GM19372 (cell line): ENCODE measurements around the gene ELF4.
A peak's percentile ranks its signal among the peaks of the same experiment; 100 is the strongest.

Experiments used
- ATAC-seq: cut with Tn5 transposase; IDR thresholded peaks from one replicate; pipeline ENCODE4 v1.9.1; 2021; ENCODE audit warnings: mild to moderate bottlenecking, low read depth, moderate library complexity; ENCODE audit not compliant: unreplicated experiment

The ELF4 gene

DNA sequence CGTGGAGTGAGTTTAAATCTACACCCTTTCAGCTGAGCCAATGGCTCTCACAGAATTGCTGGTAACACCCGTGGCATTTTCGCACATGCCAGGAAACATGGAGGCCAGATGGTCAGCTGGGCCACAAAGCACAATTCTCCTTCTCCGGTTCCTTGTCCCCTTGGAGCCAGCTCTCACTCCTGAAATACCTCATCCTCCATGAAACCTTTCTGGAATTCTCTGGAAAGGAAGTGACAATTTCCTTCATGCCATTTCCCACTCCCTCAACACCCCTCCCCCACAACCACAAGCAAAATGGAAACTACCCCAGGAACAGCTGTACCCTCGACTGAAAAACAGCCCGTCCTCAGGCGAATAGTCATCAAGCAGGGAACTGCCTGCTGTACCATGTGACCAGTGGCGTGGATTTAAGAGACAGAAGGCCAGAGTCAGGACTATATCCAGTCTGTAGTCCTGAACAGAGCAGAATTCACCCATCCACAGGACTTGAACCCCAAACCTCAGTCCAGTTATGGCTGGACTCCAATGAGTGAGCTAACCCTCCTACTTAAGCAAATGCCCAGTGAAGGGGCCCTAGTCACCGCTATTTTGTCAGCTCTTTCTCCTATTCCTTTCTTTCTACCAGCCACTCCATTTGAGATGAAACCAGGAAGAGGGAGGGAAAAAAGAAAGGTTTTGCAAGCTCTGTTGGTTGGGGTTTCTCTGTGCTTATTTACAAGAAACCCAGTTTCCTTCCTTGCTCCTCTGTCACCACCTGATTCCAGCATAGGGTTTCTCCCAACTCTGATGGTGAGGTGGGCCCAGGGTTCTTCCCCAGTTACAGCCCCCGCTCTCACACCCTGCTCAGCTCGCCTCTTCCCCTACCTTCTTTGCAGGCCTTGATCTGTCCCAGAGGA is 24.5 kb downstream of the ELF4 start:
- no peak for ATAC-seq

GRCh38 chrX:130084631-130085237 is 25.6 kb downstream of the ELF4 start:
- ATAC-seq, result peak; percentile 38

GRCh38 chrX:130083656-130084382 is 26.5 kb downstream of the ELF4 start:
- ATAC-seq, result peak; percentile 36

- no peak for ATAC-seq
Observed at GRCh38 chrX:130083107-130083490, 27.2 kb downstream of the ELF4 start.

DNA sequence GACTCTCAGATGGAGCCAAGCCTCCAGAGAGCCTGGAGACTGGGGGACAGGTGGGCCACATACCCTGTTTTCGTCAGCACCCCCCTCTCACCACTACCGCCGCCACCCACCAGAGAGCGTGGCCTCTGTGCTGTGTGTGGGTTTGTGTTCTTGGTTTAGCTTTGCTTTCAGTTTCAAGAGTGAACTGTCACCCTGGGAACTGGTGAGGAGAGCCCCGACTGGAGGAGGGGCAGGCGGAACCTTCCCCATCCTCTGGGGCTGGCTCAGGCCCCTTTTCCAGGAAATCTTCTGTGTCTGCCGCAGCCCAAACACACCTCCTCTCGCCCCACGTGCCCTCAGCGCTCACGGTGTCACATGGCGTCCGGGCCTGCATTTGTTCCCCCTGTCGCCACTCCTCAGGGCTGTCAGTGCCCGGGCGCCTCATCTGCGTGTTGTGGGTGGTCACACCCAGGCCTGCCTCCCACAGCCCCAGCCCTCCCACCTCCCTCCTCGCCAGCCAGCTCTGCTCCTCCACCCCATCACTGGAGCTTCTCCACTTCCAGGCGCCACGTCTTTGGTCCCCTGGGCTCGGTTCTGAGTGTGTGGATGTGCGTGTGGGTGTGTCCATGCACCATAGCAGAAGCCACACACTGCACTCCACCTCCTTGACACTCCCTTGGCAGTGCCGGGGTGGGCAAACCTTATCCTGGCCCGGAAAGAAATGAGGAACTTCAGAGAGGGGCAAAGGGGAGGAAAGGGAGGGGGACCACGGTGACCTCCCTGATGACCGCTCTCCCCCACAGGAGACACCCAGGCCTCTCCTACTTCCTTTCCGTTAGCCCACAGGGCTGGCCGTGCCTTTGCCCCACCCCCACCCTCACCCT is 27.8 kb downstream of the ELF4 start:
- peak; percentile 45 for ATAC-seq

DNA sequence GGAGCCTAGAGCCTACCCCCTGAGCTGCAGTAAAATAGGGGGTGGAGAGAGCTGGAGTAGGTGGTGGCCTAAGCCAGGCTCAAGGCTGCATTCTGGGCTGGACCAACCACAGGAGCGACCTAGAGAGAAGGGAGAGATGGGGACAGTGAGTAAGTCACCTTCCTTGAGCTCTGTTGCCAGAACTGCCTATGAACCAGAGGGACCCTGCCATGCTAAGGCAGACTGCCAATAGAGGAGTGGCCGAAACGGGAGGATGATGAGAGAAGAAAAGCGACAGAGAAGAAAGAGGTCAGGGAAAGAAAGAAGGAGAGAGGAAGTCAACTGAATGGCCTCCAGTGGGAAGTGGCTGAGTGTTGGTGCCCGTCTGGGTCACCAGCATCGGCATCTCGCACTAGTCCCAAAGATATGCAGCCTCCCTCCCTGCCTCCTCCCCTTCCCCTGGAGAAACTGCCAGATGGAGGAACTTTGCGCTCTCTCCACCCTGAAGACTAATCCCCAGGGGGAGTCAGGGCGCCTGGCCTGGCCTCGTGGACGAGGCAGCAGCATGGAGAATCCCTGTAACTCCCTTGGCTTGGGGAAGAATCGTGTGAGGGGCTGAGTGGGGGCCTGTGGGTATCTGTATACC is 28.8 kb downstream of the ELF4 start:
- ATAC-seq, result no peak

DNA sequence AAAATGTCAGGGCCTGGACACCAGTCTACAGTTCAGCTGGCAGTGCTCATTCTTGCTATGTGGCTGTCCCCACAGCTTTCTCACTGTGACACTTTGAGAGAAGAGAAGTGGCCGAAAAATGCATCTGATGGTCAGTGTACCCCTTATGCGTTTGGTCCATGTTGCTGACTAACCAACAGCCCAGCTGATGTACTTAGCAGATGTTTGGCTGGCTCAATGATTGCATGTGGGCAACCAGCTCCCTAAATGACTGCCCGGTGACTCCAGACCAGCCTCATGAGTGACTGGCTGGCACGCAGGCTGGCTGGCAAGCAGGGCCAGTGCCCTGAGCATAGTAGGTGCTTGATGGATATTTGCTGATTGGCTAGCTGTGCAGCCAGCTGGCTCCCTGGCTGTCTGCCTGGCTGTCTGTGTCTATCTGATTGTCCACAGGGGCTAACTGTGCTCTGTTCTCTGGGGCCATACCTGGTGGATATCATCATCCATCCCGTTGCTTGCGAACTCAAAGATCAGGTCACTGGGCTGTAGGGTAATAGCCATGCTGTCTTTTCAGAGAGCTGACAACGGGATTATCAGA is 29.4 kb downstream of the ELF4 start:
- ATAC-seq, result no peak

DNA sequence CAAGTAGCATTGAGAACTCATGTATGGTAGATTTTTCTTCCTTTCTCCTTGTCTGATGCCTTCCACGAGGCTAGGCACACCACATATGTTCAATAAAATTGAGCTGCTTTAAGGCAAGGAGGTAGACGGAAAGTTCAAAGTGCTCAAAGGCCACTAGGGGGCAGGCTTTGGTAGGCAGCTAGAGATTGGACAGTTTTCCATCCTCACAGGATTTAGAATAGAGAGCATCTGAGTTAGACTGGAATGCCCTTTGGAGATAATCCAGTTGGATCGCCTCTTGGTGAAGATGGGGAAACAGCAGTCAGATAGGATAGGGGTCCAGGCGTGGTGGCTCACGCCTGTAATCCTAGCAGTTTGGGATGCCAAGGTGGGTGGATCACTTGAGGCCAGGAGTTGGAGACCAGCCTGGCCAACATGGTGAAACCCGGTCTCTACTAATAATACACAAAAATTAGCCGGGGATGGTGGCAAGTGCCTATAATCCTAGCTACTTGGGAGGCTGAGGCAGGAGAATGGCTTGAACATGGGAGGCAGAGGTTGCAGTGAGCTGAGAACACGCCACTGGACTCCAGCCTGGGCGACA is 30.4 kb downstream of the ELF4 start:
- no peak for ATAC-seq

DNA sequence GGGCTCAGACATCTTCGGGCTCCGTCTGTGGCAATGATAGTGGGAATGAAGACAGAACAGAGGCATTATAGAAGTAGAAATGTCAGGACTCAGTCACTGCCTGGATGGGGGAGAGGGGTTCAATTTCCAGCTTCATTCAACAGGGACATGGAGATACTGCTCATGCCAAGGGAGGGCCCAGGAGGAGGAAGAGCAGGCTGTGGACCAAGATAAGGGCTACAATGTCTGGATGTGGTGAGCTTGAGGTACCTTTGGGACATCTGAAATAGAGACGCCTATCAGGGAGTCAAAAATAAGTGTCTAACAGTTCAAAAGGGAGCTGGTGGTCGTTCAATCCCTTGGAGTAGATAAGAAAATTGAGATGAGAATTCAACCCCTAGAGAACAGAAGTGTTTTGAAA is 34.5 kb downstream of the ELF4 start:
- ATAC-seq, result no peak

DNA sequence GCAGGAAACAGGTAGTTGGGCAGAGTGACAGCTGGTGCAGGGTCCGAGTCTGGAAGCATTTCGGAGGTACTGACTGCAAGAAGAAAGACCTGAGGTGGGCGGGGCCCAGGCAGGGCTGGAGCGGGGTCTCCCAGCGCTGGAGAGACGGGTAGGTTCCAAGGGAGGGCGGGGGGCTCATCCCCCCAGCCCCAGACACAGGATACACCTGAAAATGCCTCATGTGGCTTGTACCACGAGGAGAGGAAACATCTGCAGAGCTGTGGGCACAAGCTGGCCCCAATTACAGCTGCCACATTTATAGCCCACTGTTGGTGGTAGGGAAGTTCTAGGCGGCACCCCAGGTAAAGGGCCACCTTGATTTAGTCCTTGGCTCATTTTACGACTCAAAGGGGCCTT is 38.0 kb downstream of the ELF4 start:
- no peak for ATAC-seq

DNA sequence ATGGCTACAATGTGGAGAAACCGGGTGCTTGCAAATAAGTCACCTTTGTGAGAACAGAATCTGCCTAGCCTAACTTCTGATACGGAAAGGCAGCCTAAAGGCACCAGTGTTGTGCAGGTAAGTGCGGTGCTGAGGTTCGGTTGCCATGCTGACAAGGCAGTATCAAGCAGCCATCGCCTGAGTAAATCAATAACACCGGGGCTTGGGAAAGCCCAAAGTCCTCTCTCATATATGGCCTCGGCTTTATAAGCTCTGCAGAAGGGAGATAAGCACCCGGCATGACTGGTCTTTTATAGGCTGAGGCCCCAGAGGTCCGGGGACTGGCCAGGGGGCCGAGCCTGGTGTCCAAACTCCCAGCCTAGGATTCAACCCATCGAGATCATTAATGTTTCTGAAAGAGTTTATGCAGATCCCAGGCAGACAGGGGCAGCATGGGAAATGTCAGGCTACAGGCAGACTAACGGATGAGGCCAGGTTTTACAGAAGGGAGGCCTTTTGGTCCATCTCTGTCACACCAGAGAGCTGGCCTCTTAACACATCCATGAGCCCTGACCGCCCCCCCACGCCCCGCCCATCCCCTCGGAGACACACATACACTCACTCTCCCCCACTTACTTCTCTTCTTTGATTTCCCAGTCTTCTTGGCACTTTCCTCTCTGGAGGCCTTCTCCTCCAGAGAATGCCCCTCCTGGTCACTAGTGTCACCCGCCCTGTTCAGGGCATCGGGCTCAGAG is 38.5 kb downstream of the ELF4 start:
- no peak for ATAC-seq

DNA sequence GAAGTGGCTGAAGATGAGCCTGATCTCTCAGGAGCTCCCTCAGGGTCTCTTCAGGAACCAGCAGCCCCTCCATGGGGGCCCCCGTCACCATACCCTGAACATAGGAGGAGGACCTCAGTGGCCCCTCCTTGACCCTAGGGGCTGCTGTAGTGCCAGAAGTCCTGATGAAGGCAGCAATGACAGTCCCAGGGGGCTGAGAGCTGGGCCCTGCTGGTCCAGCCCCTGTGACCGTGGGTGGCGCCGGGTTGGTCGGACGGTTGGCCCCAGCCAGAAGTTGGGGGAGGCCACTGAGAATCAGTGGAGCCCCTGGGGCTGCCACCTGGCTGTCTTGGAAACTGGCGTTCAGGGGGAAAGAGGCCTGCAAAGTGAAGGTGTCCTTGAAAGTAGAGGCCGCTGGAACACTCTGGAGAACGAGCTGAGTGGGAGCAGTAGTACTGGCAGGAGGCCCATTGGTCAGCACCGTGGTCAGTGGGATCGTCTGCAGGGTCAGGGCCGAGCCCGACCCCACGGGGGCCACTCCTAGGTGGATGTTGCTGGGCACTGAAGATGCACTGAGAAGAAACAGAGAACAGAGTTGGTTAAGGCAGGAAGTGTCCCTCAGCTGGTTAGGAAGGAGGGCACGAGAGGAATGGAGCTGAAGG is 43.2 kb downstream of the ELF4 start:
- no peak for ATAC-seq

- peak; percentile 98 for ATAC-seq
Observed at GRCh38 chrX:130060122-130061069, 49.9 kb downstream of the ELF4 start.

DNA sequence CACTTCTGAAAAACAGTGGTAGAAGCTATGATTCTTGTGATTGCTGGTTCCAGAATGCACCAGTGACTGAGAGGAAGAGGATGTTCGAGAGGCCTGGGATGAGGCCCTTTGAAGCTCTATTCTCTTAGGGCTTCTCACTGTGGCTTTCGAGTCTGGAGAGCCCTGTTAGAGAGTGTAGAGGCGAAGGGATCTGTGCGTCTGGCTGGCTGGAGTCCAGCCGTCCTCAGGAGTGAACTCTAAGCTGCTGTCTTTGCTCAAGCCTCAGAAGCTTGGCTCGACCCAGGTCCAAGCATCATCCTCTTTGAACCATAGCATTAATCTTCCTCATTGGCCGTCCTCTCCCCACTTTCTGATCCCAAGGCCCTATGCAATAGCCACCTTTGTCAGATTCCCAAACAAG is 51.6 kb downstream of the ELF4 start:
- no peak for ATAC-seq

GRCh38 chrX:130057209-130057608 is 53.1 kb downstream of the ELF4 start:
- no peak for ATAC-seq

- no peak for ATAC-seq
Observed at GRCh38 chrX:130055899-130056298, 54.4 kb downstream of the ELF4 start.

GRCh38 chrX:130055103-130055502 is 55.2 kb downstream of the ELF4 start:
- ATAC-seq, result no peak
